Mononuclear cell (primary cell): ENCODE measurements around the gene PRXL2B. TPM values are rescaled to one million over a fixed set of nuclear protein-coding genes. Genes with fewer than 3 reads are reported as not detected.

Experiments
- H3K27me3 ChIP-seq: 2 replicates; pipeline ENCODE4 v1.6.0; 2011; ENCODE audit warnings: low read length, control low read depth; ENCODE audit not compliant: insufficient read depth
- H3K4me1 ChIP-seq: 2 replicates; pipeline ENCODE4 v1.5.1; 2011; ENCODE audit warnings: mild to moderate bottlenecking, low read length, control low read depth; ENCODE audit not compliant: insufficient read depth
- H3K4me3 ChIP-seq: 2 replicates; pipeline ENCODE4 v1.5.1; 2011; ENCODE audit warnings: mild to moderate bottlenecking, low read length, moderate library complexity
- H3K9me3 ChIP-seq: 2 replicates; pipeline ENCODE4 v1.5.1; 2011; ENCODE audit warnings: low read depth, mild to moderate bottlenecking, control low read depth, low read length
- total RNA-seq: library from RNA; depleted of rRNA; stranded (reverse); fragments of >200 nt; gene quantifications from one replicate; pipeline ENCODE4 v1.2.3, GENCODE V29; 2012

PRXL2B gene
- total RNA-seq, 1 donor = 4.2 TPM

DNA sequence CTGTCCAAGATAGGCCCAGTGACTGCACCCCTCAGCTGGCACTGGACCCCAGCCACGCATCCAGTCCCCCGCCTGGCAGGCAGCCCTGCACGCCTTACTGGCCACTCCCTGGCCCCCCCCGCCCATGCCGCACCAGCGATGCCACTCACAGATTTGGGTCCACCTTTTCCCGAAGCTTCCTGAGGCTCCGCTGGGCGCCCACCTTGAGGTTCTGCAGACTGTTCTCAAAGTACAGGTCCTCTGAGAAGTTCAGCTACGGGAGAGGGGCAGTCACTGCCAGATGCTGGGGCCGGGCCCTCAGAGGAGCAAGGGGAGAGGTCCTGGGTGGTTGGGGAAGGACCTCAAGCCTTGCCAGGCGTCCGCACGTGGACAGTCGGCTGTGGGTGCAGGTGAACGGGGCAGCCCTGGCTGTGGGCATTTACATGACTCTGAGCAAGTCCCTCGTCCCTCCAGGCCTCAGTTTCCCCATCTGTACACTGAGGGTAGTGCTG is 8.1 kb downstream of the PRXL2B start:
- Histone ChIP-seq H3K9me3 (no peaks in the 10 kb centered on the region), H3K27me3 (no peaks in the 10 kb centered on the region), H3K4me1 (no peaks in the 10 kb centered on the region), H3K4me3 (no peak overlapping the region)

DNA sequence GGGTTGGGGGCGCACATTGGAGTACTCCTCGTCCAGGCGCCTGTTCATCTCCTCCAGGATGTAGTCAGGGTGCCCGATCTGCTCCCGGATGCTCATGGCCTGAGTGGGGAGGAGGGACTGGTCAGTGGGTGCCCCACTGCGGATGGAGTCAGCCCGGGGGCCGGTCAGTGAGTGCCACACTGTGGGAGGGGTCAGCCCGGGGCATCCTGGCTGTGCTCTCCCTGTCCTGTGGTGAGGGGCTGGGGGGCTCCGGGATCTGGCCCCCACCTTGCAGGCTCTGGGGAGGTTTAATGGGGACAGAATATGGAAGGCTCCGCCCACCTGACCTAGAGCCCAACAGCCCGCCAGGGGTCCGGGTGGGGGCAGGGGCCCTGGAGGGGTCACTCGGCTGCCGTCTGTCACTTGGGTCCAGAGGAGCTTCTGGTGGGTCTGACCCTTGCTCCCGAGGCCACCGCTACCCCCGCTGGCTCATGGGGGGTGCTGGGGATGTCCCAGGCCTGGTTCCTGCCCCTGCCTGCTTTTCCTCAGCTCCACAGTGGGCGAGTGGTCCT is 8.8 kb downstream of the PRXL2B start:
- H3K9me3 ChIP-seq = no peaks in the 10 kb centered on the region
- no peak overlapping the region for H3K4me3 ChIP-seq
- no peaks in the 10 kb centered on the region for H3K27me3 ChIP-seq
- H3K4me1 ChIP-seq = no peaks in the 10 kb centered on the region

DNA sequence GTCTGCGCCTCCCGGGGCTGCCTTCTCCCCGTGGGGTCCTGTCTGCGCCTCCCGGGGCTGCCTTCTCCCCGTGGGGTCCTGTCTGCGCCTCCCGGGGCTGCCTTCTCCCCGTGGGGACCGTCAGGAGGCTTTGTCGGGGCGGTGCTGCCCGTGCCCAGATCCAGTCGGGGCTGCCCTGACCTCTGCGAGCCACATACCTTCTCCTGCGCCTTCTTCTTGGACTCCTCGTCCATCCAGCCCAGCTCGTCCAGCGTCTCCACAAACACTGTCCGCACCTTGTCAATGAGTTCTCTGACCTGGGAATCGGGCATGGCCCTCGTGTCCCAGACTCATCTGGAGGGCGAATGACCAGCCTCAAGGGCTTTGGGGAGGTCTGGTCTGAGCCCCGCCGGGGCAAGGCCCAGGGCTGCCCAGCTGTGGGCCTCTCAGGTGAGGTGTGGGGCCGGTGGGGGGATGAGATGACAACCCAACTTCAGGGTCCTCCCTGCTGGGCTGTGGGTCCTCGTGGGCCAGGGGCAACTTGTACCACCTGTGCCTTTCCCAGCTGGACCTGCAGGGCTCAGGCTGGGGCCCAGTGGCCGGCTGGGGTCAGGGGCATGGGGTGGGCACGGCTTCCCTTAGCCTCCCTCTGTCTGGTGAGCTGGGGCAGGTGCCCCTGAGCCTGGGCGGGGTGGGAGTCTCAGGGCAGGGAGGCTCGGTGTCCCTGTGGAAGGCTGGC is 9.4 kb downstream of the PRXL2B start:
- H3K4me3 ChIP-seq = no peak overlapping the region
- H3K4me1 ChIP-seq = no peaks in the 10 kb centered on the region
- H3K9me3 ChIP-seq = no peaks in the 10 kb centered on the region
- H3K27me3 ChIP-seq = no peaks in the 10 kb centered on the region

DNA sequence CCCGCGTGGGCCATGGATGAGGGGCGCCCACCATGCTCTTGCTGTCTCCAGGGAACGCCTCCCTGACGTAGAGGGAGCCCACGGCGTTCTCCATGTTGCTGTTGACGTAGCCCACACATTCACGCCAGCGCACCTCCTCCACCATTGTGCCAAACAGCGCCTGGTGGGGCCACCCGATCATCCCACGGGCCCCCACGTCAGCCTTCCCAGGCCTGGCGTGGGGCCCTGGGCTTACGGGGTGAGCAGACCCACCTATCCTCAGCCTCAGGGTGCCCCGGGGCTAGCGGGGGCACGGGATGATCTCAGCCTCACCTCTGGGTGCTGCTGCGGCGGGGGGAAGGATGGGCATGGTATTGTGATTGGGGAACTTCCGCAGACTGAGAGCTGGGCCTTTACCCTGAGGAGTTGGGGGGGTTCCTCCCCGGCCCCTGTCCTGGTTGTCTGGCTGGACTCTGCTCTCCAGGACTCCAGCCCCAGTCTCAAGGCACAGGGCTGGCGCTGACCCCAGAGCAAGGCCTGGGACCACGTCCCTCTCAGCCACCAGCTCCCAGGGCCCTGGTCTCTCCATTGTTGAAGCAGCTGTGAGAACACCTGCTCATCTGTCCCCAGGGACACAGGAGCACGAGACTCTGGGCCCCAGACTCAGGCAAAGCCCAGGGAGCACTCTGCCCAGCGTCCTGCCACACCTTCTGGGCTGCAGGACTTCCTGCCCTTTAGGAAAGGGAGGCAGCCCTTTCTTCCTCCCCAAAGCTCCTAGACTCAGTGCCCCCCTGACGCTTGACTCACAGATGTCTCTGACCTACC is 10.2 kb downstream of the PRXL2B start:
- Histone ChIP-seq H3K4me3 (no peak overlapping the region), H3K27me3 (no peaks in the 10 kb centered on the region), H3K4me1 (no peaks in the 10 kb centered on the region), H3K9me3 (no peaks in the 10 kb centered on the region)

DNA sequence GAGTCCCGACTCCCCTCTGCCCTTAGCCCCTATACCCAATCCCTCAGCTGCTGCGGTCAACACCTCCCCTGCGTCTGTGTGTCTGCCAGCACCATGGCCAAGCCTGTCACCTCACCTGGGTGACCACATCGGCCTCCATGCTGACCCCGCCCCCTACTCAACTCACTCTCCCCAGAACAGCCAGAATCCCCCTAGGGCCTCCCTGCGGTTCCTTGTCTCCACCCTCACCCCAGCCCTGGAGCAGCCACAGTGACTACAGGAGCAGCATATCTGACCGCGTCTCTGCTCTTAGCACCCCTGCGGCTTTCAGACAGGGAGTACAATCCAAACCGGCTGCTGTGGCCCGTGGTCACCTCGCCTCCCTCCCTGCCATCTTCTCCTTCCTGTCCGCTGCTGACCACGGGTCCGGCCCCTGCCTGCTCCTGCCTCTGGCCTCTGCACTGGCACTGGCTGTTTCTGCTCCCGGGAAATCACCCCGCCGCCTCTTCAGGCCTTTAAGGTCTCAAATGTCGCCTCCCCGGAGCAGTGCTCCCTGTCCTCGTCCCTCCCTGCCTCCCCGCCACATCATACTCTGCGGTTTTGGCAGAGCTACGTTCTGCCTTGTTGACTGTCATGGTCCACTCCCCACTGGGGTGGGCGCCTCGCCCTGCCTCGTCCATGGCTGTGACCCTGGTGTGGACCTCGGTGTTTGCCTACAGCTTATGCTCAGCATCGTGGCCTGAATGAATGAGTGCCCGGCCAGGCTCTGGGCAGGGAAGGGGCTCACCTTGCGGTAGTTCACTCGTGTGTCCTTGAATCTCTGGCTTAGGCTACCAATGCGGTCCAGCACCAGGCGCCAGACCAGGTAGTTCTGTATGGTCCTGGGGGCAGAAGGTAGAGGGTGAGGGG is 11.1 kb downstream of the PRXL2B start:
- H3K4me1 ChIP-seq = no peaks in the 10 kb centered on the region

DNA sequence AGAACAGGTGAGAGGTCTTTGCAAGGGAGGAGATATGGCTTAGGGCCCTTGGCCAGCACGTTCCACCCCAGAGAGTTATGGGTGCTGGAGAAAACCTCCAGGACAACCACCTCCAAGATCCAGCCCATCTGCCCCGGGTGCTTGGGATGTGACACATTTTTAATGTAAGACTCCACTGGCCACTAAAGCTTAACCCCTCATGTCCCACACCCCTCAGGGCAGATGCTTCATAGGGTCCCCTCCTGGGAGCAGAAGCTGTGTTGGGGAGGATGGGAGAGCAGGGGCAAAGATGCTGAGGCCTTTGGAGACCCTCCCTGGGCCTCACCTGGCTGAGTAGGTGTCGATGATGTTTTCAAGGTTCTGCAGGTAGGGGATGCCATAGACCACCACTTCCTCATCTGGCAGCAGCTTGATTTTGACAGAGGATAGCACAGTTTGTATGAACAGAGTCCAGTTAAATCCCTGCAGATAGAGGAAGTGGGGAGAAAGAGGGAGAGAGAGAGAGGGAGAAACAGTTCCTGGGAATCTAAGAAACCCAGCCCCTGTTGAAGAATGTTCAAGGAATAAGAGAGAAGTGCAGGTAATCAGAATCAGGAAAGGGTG is 11.9 kb downstream of the PRXL2B start:
- Histone ChIP-seq H3K4me3 (no peak overlapping the region), H3K9me3 (no peaks in the 10 kb centered on the region), H3K27me3 (no peaks in the 10 kb centered on the region), H3K4me1 (no peaks in the 10 kb centered on the region)

More for the DNA sequence above, 11.1 kb downstream of the PRXL2B start:
- Histone ChIP-seq H3K9me3 (no peaks in the 10 kb centered on the region), H3K4me3 (no peak overlapping the region), H3K27me3 (no peaks in the 10 kb centered on the region)

DNA sequence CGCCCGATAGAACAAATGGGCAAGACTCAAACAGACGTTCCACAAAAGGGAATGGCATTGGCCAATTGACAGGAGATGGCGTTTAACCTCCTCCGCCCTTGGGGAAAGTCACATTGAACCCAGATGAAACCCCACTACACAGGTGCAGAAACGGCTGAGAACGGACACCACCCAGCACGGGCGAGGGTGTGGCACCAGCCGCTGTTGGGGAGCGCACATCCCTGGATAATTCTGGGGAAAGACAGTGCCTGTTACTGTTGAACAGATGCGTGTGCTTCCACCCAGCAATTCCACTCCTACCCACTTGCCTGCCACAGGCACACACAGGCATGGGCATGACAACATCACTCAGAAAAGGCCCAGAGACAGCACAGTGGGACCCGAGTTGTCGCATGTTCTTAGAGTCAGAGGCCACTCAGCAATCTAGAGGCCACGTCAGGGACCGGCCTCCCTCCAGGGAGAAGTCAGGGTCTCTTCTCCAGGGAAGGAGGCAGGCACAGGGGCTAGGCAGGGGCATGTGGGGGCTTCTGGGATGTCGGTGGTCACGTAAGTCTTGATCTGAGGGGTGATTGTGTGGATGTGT is 15.2 kb downstream of the PRXL2B start:
- no peaks in the 10 kb centered on the region for H3K4me1 ChIP-seq
- no peaks in the 10 kb centered on the region for H3K9me3 ChIP-seq
- H3K27me3 ChIP-seq = no peaks in the 10 kb centered on the region
- no peak overlapping the region for H3K4me3 ChIP-seq

DNA sequence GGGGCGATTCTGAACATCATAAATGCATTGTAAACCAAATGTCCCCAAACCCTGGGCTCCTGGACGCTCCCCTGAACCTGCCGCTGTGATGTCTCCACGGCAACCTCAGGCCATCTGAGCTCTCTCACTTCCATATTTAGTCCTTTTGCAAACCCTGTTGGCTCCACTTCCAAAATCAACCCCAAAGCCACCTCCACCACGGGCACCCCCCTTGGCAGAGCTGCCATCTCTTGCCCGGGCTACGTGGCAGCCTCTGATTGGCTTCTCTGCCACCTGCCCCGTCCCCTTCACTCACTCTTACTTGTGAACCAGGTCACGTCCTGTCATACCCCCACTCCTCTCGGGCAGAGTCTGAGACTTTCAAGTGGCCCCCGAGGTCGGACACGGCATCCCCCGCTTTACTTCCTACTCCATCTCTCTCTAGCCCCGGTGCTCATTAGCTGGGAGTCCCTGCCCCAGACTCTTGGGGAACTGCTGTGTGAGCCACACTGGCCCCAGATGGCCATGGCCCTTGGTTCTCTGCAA is 15.8 kb downstream of the PRXL2B start:
- H3K27me3 ChIP-seq = no peaks in the 10 kb centered on the region
- no peaks in the 10 kb centered on the region for H3K9me3 ChIP-seq
- no peak overlapping the region for H3K4me3 ChIP-seq
- no peaks in the 10 kb centered on the region for H3K4me1 ChIP-seq

DNA sequence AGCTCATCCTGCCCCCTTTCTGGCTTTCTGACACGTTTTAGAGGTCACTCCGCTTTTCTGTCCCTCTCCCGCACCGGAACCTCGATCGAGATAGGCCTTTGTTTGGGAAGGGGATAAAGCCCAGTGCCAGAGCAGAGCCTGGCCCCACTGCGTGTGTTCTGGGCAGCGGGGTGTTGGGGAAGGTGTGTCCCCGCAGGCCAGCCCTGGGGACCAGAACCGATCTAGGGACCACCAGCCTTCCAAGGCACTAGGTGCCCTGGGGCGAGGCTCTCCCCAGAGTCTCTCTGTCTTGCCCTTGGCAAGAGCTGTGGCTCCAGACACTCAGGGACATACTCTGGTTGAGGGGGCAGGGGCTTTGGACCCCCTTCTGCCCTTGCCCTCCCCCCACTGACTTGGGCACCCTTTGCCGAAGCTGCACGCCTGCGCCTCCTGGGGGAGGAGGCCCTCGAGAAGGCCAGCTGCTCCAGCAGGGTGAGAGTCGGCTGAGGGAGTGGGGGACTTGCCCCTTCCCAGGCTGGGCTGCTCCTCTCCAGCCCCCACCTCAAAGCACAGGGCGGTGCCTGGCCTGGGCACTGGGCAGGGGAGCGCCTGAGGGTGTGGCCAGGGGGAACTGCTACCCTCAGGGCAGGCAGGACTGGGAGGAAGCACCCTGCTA is 16.4 kb downstream of the PRXL2B start:
- H3K9me3 ChIP-seq = no peaks in the 10 kb centered on the region
- no peaks in the 10 kb centered on the region for H3K27me3 ChIP-seq
- H3K4me3 ChIP-seq = no peak overlapping the region
- H3K4me1 ChIP-seq = no peaks in the 10 kb centered on the region

DNA sequence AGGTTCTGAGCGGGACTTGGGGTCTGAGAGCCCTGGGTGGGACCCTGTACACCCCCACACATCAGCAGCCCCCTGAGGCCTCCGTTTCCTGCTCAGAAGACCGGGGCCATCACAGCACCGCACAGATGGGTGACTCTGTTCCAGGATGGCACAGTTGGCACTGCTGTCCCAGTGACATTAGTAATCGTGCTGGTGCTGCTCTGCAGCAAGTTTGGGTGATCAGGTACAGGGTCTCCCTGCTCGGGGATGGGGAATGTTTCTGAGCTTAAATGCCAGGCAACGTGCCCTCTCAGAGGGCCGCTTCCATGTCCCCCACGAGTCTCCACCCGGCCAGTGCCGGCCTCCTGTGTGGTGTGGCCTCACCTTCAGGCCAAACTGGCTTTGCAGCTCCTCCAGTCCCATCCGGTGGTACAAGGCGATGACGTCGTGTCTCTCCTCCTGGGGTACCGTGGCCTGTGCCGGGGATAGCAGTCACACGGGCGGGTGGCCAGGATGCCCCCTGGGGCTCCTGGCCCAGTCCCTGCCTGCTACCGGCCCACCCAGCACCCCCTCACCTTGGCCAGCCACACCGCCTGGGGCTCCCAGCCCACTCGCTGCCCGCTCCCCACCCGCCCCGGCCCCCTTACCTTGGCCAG is 17.1 kb downstream of the PRXL2B start:
- H3K27me3 ChIP-seq = no peaks in the 10 kb centered on the region
- H3K4me3 ChIP-seq = no peak overlapping the region
- no peaks in the 10 kb centered on the region for H3K4me1 ChIP-seq
- no peaks in the 10 kb centered on the region for H3K9me3 ChIP-seq

DNA sequence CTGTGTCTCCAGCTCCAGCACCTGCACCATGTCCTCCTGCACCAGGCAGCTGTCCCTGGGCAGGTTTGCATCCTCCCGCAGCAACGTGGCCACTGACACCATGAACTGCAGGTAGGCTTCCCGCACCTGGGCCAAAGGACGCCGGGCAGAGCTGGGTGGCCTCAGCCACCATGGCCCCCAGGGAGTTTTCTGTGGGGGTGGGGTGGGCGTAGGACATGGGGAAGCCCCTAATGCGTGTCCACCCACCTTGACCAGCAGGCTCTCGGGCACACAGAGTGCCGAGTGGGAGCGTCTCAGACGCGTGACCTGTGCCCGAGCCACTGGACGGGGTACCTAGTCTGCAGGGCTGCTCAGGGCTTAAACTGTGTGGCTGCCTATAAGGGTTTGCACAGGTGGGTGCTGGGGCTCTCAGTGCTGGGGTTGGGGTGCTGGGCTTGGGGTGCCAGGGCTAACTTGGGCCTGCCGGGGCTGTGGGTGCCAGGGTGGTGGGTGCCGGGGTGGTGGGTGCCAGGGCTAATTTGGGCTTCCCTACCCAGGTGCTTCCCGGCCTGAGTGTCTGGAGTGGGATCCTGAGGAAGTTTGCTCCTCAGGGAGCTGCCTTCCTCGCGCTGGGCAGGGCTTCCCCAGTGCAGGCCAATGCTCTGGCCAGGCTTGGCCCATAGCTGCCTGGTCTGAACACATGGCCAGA is 17.7 kb downstream of the PRXL2B start:
- Histone ChIP-seq H3K4me1 (no peaks in the 10 kb centered on the region), H3K27me3 (no peaks in the 10 kb centered on the region), H3K9me3 (no peaks in the 10 kb centered on the region), H3K4me3 (no peak overlapping the region)

DNA sequence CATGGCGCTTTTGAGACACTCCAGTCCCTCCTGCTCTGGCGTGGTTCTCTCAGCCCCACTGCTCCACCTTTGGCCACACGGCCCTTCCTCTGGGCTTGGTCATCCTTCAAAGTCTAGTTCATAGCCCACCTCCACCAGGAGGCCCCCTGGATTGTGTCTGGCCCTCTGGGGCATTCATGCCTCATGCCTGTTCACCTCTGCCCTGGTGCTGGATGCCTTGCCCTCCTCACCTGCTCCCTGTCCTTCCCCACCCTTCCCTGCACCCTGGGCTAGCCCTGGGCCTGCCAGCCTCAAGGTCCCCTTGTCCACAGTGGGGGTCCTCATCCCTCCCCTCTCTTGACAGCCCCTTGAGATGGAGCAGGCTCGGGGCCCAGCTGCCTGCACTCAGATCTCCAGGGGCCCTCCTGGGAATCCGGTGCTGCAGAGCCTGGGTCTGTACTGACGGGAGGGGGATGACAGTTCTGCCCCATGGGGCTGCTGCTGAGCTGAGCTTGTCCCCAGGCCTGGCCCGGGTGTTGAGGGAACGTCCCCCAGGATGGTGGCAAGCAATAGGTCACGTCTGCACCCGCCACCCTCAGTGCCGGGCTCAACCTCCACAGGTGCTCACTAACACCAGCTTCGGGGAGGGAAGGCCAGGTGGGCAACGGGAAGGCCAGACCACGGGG is 18.4 kb downstream of the PRXL2B start:
- no peak overlapping the region for H3K4me3 ChIP-seq
- no peaks in the 10 kb centered on the region for H3K4me1 ChIP-seq
- no peaks in the 10 kb centered on the region for H3K9me3 ChIP-seq
- no peaks in the 10 kb centered on the region for H3K27me3 ChIP-seq
